ENCODE data around the gene NFKB2. TPM values are rescaled to one million over a fixed set of nuclear protein-coding genes. Genes with fewer than 3 reads are reported as not detected.

The NFKB2 gene
- total and polyA plus RNA-seq, 2 of the 8 experiments (the other 6 are each of a cell fraction or from before 2014, with no cell fraction given) = 20.4 to 31.4 TPM

DNA sequence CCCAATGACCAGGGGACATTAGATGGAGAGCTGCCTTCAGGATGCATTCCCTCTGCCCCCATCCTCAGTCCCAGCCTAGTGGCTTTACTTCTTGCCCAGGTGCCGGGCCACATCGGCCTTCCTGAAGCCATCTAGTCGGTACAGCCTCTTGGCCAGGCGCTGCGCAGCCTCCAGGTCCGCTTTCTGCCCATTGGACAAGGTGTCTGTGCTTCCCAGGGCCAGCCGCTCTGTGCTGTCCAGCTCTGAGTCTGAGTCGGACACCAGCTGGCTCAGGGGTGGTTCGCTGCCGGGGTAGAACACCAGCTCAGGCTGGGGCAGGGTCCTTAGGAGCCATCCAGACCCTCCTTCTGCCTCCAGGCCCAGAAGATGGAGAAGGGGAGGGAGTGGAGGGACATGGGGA lies 16.8 kb downstream of the NFKB2 start:
- H3K79me1 ChIP-seq (ENCODE audit: low read depth, low read length) = no peaks in the 10 kb centered on the region
- no peak overlapping the region for H4K8ac ChIP-seq (ENCODE audit: extremely low read depth, insufficient read depth, low read length)
- TF ChIP-seq CTBP2 (IDR thresholded peaks at IDR 0.05; ENCODE audit: borderline replicate concordance, insufficient read depth, insufficient read length, low read length) = no peak
- TF ChIP-seq BRCA1 (IDR thresholded peaks at IDR 0.05; ENCODE audit: low read depth, low read length) = no peak
- TF ChIP-seq TAF7 (optimal IDR thresholded peaks at IDR 0.05; ENCODE audit: borderline replicate concordance, low read depth, low read length) = no peak
- no peak for TF ChIP-seq KDM4A (IDR thresholded peaks at IDR 0.05; ENCODE audit: low read depth, low read length, severe bottlenecking)
- TF ChIP-seq, protein P1, sequence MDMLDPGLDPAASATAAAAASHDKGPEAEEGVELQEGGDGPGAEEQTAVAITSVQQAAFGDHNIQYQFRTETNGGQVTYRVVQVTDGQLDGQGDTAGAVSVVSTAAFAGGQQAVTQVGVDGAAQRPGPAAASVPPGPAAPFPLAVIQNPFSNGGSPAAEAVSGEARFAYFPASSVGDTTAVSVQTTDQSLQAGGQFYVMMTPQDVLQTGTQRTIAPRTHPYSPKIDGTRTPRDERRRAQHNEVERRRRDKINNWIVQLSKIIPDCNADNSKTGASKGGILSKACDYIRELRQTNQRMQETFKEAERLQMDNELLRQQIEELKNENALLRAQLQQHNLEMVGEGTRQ (IDR thresholded peaks at IDR 0.05; ENCODE audit: low read length) = no peak
- H3K4me2 ChIP-seq (ENCODE audit: insufficient read depth in 1 of 2, low read depth in 2 of 2, low read length in 2 of 2) = no peak overlapping the region
- ChIA-PET CTCF (ENCODE audit: partially characterized antibody) (interaction anchor here (0.6 to 10.1 kb wide), 11 partner anchors 11 to 183 kb away, joined by 3 to 205 read pairs (median 4); partner anchors contain the start of genes CUEDC2 and NFKB2), POLR2A (ENCODE audit: partially characterized antibody) (interaction anchor here (1.0 to 4.9 kb wide), 4 partner anchors 10 to 38 kb away, joined by 3 to 51 read pairs (median 10); partner anchors contain the start of genes C10orf95, FBXL15 and NFKB2)
- no peaks in the 10 kb centered on the region for H3K9me3 ChIP-seq (ENCODE audit: insufficient read depth in 2 of 2, low read depth in 1 of 2, low read length in 1 of 2)
- H3K23ac ChIP-seq (ENCODE audit: insufficient read length) = no peak overlapping the region
- no peak overlapping the region for H2AK5ac ChIP-seq (ENCODE audit: low read depth, low read length)
- H2BK12ac ChIP-seq (ENCODE audit: low read depth, low read length) = 0 out of 2 replicates have a peak overlapping the region, but pooled peaks have one; percentile 50
- no peaks in the 10 kb centered on the region for H3K79me2 ChIP-seq (ENCODE audit: control insufficient read depth in 1 of 2, insufficient read depth in 2 of 2, low read length in 2 of 2)
- H3K27me3 ChIP-seq (replicated peaks in 1 of 4; ENCODE audit: control insufficient read depth in 3 of 4, extremely low read depth in 1 of 4, insufficient read depth in 3 of 4, low read length in 3 of 4) = peaks cover 17 to 50% (median 49%) of the 10 kb centered on the region in 4 experiments
- no peak overlapping the region for H3K18ac ChIP-seq (ENCODE audit: extremely low read depth, low read length)
- H3K27ac ChIP-seq (ENCODE audit: low read depth, low read length) = no peak overlapping the region
- no peak overlapping the region for H3K14ac ChIP-seq (ENCODE audit: insufficient read length)
- H3K56ac ChIP-seq (replicated peaks; ENCODE audit: insufficient read length, low read depth, low read length) = no peak overlapping the region
- H2BK5ac ChIP-seq (ENCODE audit: low read depth, low read length) = no peak overlapping the region
- H3K36me3 ChIP-seq (ENCODE audit: control insufficient read depth in 2 of 4, insufficient read depth in 4 of 4, low read length in 3 of 4) = no peaks in the 10 kb centered on the region
- FAIRE-seq (no peak), DNase-seq (ENCODE audit: low read depth in 1 of 2, low spot score in 2 of 2) (no peak)
- no peak overlapping the region for H2BK20ac ChIP-seq (ENCODE audit: low read length)
- no peak overlapping the region for H2AFZ ChIP-seq (ENCODE audit: low read length)
- H2BK120ac ChIP-seq (replicated peaks; ENCODE audit: low read depth, low read length) = no peak overlapping the region
- H2BK15ac ChIP-seq (ENCODE audit: low read length) = 0 out of 2 replicates have a peak overlapping the region, but pooled peaks have one; percentile 61
- no peak overlapping the region for H4K5ac ChIP-seq (ENCODE audit: insufficient read length, low read depth, low read length)
- peaks cover 26% of the 10 kb centered on the region for H3K23me2 ChIP-seq (ENCODE audit: low read depth, low read length)
- H3K4ac ChIP-seq (replicated peaks; ENCODE audit: insufficient read length, low read depth, low read length) = no peak overlapping the region
- no peak overlapping the region for H3K9ac ChIP-seq (replicated peaks in 1 of 4; ENCODE audit: extremely low read depth in 1 of 4, low read depth in 3 of 4, low read length in 3 of 4)
- H3K4me3 ChIP-seq (ENCODE audit: extremely low read depth in 1 of 4, insufficient read depth in 2 of 4, low read depth in 3 of 4, low read length in 4 of 4) = no peak overlapping the region
- no peak overlapping the region for H4K91ac ChIP-seq (replicated peaks; ENCODE audit: insufficient read length, low read length)
- peaks cover 9 to 31% (median 22%) of the 10 kb centered on the region in 4 experiments for H3K4me1 ChIP-seq (replicated peaks in 1 of 4; ENCODE audit: control insufficient read depth in 3 of 4, insufficient read depth in 4 of 4, low read length in 3 of 4)
- 94% methylated on average over 10 of the region's 10 CpGs; no CpG with 5 or more reads in 1 of the 2 experiments for WGBS, 2 experiments (ENCODE audit: extremely low coverage in 1 of 2, insufficient coverage in 1 of 2, insufficient read length in 1 of 2, insufficient replicate concordance in 2 of 2, low coverage in 1 of 2, low lambda C conversion rate in 2 of 2, missing lambda C conversion rate in 1 of 2)
- H4K20me1 ChIP-seq (replicated peaks in 1 of 2; ENCODE audit: control insufficient read depth in 1 of 2, insufficient read depth in 2 of 2, low read length in 2 of 2) = peaks cover 0 to 3% of the 10 kb centered on the region in 2 experiments
